SU-DHL-6 (cell line): ENCODE measurements around the gene MYO7B.

Experiments
- H2AFZ ChIP-seq: fragments of 200-600 bp; sonication (generic); 2 replicates; pipeline ENCODE4 v1.6.1; 2014; ENCODE audit warnings: low read depth, mild to moderate bottlenecking, moderate library complexity, mixed read lengths, antibody characterized with exemption, low read length; ENCODE audit not compliant: severe bottlenecking
- H3F3A ChIP-seq: fragments of 200-600 bp; shearing (Covaris generic); 2 replicates; pipeline ENCODE4 v1.6.0; 2016; ENCODE audit warnings: antibody characterized with exemption, mild to moderate bottlenecking; ENCODE audit not compliant: insufficient read depth
- H3K27ac ChIP-seq: fragments of 200-600 bp; sonication (generic); 2 replicates; pipeline ENCODE4 v1.5.1; 2016; ENCODE audit warnings: low read depth, mild to moderate bottlenecking, low read length, moderate library complexity, mixed read lengths
- H3K27me3 ChIP-seq: fragments of 200-600 bp; sonication (generic), shearing (Covaris generic); 2 replicates; pipeline ENCODE4 v1.6.0; 2014; ENCODE audit warnings: mild to moderate bottlenecking, low read length
- H3K36me3 ChIP-seq: fragments of 200-600 bp; sonication (generic); 2 replicates; pipeline ENCODE4 v1.6.1; 2014; ENCODE audit warnings: mild to moderate bottlenecking, low read length, mixed read lengths
- H3K4me2 ChIP-seq: fragments of 300-600, 200-600 bp; shearing (Covaris generic), sonication (generic); 2 replicates; pipeline ENCODE4 v1.6.0; 2014; ENCODE audit warnings: low read length, low read depth, mild to moderate bottlenecking; ENCODE audit not compliant: poor library complexity, severe bottlenecking
- H3K4me3 ChIP-seq: fragments of 200-600 bp; sonication (generic); 2 replicates; pipeline ENCODE4 v1.5.1; 2014; ENCODE audit warnings: antibody characterized with exemption, low read length, mild to moderate bottlenecking, mixed read lengths; ENCODE audit not compliant: insufficient read depth, poor library complexity, severe bottlenecking
- H3K79me2 ChIP-seq: fragments of 200-600 bp; sonication (generic); 2 replicates; pipeline ENCODE4 v1.6.1; 2014; ENCODE audit warnings: mild to moderate bottlenecking, low read length, moderate library complexity; ENCODE audit not compliant: insufficient read depth
- H3K9ac ChIP-seq: fragments of 200-600 bp; sonication (generic); 2 replicates; pipeline ENCODE4 v1.7.0; 2014; ENCODE audit warnings: mild to moderate bottlenecking, low read length
- H3K9me2 ChIP-seq: fragments of 200-600 bp; sonication (generic); replicated peaks from 2 replicates; pipeline ENCODE4 v1.6.1; 2014; ENCODE audit warnings: low read length; ENCODE audit not compliant: insufficient read depth
- H3K9me3 ChIP-seq: fragments of 200-600 bp; sonication (generic); 2 replicates; pipeline ENCODE4 v1.6.1; 2014; ENCODE audit warnings: low read length, mixed read lengths; ENCODE audit not compliant: insufficient read depth
- H4K20me1 ChIP-seq: fragments of 200-600 bp; sonication (generic); 2 replicates; pipeline ENCODE4 v1.6.1; 2014; ENCODE audit warnings: low read depth, mild to moderate bottlenecking, antibody characterized with exemption, low read length, moderate library complexity, mixed read lengths
- EZH2phosphoT487 ChIP-seq: fragments of 200-600 bp; sonication (generic), shearing (Covaris generic); conservative IDR thresholded peaks from 2 replicates; pipeline ENCODE4 v1.6.1; 2018; ENCODE audit warnings: mild to moderate bottlenecking, antibody characterized with exemption, low read length, moderate library complexity, mixed read lengths
- TF ChIP-seq, protein P1 (sequence below): fragments of 200-600 bp; sonication (generic); IDR thresholded peaks from one replicate; pipeline ENCODE4 v1.5.1; 2017; ENCODE audit warnings: antibody characterized with exemption, mild to moderate bottlenecking, low read length, moderate library complexity; ENCODE audit not compliant: insufficient read depth, poor library complexity, severe bottlenecking

MYO7B gene

DNA sequence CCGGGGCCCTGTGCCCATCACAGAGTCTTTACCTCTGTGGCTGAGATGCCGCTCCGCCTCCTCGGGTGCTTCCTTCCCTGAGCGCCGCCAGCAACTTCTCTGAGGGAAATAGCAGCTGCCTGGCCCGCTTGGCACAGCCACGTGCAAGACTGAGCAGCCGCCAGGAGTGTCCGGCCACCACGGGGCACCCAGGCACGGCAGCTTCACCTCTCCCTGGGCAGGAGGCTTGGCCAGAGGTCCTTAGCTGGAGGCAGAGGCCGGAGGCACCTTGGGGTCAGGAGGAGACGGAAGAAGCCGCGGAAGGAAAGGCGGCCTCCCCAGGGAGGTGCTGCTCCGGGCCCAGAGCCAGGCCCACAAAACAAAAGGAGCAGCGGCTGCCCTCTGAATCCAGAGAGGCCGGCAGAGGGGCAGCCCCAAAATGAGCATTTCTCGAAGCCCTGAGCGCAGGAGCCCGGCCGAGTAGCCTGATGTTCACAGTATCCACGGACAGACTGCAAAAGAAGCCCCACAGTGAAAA, 145.9 kb downstream of the MYO7B start:
- Histone ChIP-seq H3K9ac (no peak overlapping the region), H3K4me3 (no peak overlapping the region), H3F3A (no peaks in the 10 kb centered on the region), H3K9me3 (no peaks in the 10 kb centered on the region), H3K36me3 (no peaks in the 10 kb centered on the region), H2AFZ (no peak overlapping the region), H3K27me3 (no peaks in the 10 kb centered on the region), H3K79me2 (no peaks in the 10 kb centered on the region), H3K9me2 (no peaks in the 10 kb centered on the region), H3K27ac (no peak overlapping the region), H3K4me2 (no peak overlapping the region), H4K20me1 (no peaks in the 10 kb centered on the region)
- no peak for TF ChIP-seq EZH2phosphoT487
- TF ChIP-seq, protein P1, sequence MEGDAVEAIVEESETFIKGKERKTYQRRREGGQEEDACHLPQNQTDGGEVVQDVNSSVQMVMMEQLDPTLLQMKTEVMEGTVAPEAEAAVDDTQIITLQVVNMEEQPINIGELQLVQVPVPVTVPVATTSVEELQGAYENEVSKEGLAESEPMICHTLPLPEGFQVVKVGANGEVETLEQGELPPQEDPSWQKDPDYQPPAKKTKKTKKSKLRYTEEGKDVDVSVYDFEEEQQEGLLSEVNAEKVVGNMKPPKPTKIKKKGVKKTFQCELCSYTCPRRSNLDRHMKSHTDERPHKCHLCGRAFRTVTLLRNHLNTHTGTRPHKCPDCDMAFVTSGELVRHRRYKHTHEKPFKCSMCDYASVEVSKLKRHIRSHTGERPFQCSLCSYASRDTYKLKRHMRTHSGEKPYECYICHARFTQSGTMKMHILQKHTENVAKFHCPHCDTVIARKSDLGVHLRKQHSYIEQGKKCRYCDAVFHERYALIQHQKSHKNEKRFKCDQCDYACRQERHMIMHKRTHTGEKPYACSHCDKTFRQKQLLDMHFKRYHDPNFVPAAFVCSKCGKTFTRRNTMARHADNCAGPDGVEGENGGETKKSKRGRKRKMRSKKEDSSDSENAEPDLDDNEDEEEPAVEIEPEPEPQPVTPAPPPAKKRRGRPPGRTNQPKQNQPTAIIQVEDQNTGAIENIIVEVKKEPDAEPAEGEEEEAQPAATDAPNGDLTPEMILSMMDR: no peak

DNA sequence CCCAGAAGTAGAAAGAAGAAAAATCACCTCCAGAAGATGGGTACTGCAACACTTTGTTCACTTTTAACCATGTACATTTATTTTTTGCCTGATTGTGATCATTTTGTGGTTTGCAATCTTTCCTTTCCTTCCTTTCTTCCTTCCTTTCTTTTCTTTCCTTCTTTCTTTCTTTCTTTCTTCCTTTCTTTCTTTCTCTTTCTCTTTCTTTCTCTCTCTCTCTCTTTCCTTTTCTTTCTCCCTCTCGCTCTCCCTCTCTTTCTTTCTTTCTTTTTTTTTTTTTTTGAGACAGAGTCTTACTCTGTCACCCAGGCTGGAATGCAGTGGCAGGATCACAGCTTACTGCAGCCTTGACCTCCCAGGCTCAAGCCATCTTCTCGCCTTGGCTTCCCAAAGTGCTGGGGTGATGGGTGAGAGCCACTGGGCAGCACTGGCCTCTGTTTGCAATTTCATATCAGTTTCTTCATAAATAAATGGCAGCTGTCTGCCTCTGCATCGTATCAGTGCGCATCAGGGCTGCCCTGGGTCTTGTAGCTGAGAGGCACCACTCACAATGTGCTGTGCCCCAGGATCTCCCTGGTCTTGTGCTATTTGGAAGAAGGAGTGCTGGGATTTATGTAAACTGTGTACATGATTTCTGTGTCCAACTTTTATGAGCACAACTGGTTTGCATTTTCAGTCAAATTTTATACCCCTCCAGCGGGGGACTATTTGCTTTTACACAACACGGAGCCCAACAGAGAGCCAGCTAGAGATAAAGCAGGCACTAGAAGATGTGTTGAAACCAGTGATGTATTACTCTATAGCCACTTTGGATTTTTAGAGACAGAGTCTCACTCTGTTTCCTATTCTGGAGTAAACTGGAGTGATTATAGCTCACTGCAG, 146.7 kb downstream of the MYO7B start:
- H3F3A ChIP-seq: no peaks in the 10 kb centered on the region
- H3K27ac ChIP-seq: no peak overlapping the region
- H4K20me1 ChIP-seq: no peaks in the 10 kb centered on the region
- no peak overlapping the region for H3K4me2 ChIP-seq
- no peaks in the 10 kb centered on the region for H3K27me3 ChIP-seq
- H3K79me2 ChIP-seq: no peaks in the 10 kb centered on the region
- no peak overlapping the region for H3K4me3 ChIP-seq
- no peaks in the 10 kb centered on the region for H3K9me2 ChIP-seq
- TF ChIP-seq, protein P1: no peak
- TF ChIP-seq EZH2phosphoT487: no peak
- H3K36me3 ChIP-seq: no peaks in the 10 kb centered on the region
- H2AFZ ChIP-seq: no peak overlapping the region
- H3K9ac ChIP-seq: no peak overlapping the region
- H3K9me3 ChIP-seq: no peaks in the 10 kb centered on the region

DNA sequence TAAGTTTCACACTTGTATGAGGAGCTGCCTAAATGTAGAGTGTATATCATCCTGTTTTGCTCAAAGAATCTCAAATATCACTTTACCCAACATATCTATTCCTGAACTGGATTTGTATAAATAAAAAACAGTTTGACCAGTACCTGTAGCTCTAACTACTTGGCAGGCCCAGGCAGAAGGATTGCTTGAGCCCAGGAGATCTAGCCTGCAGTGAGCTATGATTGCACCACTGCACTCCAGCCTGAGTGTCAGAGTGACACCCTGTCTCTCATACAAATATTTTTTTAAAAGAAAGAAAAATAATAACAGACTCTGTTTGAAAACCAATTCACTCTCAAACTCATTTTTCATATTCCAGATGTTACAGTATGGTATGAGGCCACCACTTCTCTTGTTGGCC, 147.6 kb downstream of the MYO7B start:
- Histone ChIP-seq H3K4me2 (no peak overlapping the region), H3K79me2 (no peaks in the 10 kb centered on the region)
- TF ChIP-seq EZH2phosphoT487: no peak
- TF ChIP-seq, protein P1: no peak

More for the DNA sequence above, 147.6 kb downstream of the MYO7B start:
- Histone ChIP-seq H3K9me2 (no peaks in the 10 kb centered on the region), H3K27me3 (no peaks in the 10 kb centered on the region), H3K9ac (no peak overlapping the region), H4K20me1 (no peaks in the 10 kb centered on the region), H3K9me3 (no peaks in the 10 kb centered on the region), H2AFZ (no peak overlapping the region), H3K4me3 (no peak overlapping the region), H3K27ac (no peak overlapping the region), H3F3A (no peaks in the 10 kb centered on the region), H3K36me3 (no peaks in the 10 kb centered on the region)
